SK-N-SH treated with all-trans-retinoic acid at 6 μM for 48 hours (cell line): Measurements from ENCODE around the gene ZFP92.

ENCODE experiments used
- ARNTL ChIP-seq: fragments of 450-650 bp; formaldehyde crosslinking; IDR thresholded peaks from 2 replicates; pipeline ENCODE4 v1.5.0; 2020; ENCODE audit warnings: low read depth, mild to moderate bottlenecking, moderate library complexity, borderline replicate concordance
- GLIS3 ChIP-seq: fragments of 250-450 bp; sonication (Bioruptor Pico); IDR thresholded peaks from 2 replicates; pipeline ENCODE4 v1.5.0; 2020; ENCODE audit warnings: mild to moderate bottlenecking, moderate library complexity
- PATZ1 ChIP-seq: fragments of 250-450 bp; sonication (Bioruptor Pico); IDR thresholded peaks from 2 replicates; pipeline ENCODE4 v1.8.0; 2020; ENCODE audit warnings: mild to moderate bottlenecking, moderate library complexity, borderline replicate concordance
- ZFP30 ChIP-seq: fragments of 450-650 bp; formaldehyde crosslinking; IDR thresholded peaks from 2 replicates; pipeline ENCODE4 v1.5.0; 2022; ENCODE audit warnings: mild to moderate bottlenecking, moderate library complexity

- no peak for TF ChIP-seq ARNTL
- TF ChIP-seq GLIS3 (CRISPR knock-in tag): no peak
- TF ChIP-seq PATZ1 (CRISPR knock-in tag): no peak
- TF ChIP-seq ZFP30 (CRISPR knock-in tag): no peak
These were observed 809 bp downstream of the ZFP92 start for GRCh38 chrX:153411988-153412574.
